Measurements from ENCODE around the gene OR5A1. TPM values are rescaled to one million over a fixed set of nuclear protein-coding genes. Genes with fewer than 3 reads are reported as not detected.
A peak's percentile ranks its signal among the peaks of the same experiment; 100 is the strongest.

Gene OR5A1
- total and polyA plus RNA-seq, 4 donors, result not detected

DNA sequence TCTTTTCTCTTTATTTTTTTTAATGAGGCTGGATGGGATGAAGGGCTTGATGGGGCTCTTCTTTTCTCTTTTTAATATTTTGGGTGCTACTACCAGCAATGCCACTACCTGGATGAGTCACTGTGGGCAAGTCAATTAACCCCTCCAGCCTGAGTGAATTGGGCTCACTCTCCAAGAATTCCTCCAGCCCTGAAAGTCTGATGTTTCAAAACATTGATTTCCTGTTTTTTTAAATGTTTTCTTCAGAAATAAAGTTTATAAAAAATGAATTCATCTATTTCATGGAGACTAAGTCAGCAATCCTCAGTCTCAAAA, 9.2 kb upstream of the OR5A1 start:
- no peaks in the 10 kb centered on the region for H3K4me1 ChIP-seq (ENCODE audit: control insufficient read depth in 4 of 4, insufficient read depth in 4 of 4, low read length in 3 of 4)
- TF ChIP-seq FOXA1 (IDR thresholded peaks at IDR 0.05) (no peak), SP1 (IDR thresholded peaks at IDR 0.05) (no peak), FOXA2 (IDR thresholded peaks at IDR 0.05) (no peak), NR2F2 (IDR thresholded peaks at IDR 0.05) (no peak), RXRA (IDR thresholded peaks at IDR 0.05) (no peak), HNF4A (conservative IDR thresholded peaks at IDR 0.05) (no peak), YY1 (IDR thresholded peaks at IDR 0.05) (no peak), ATF3 (IDR thresholded peaks at IDR 0.05) (no peak), HNF4G (IDR thresholded peaks at IDR 0.05) (no peak), EGR1 (IDR thresholded peaks at IDR 0.05; ENCODE audit: low read depth in 2 of 2) (no peak), TAF1 (conservative IDR thresholded peaks at IDR 0.05) (no peak), RAD21 (IDR thresholded peaks at IDR 0.05) (no peak)
- TF ChIP-seq, protein P1, sequence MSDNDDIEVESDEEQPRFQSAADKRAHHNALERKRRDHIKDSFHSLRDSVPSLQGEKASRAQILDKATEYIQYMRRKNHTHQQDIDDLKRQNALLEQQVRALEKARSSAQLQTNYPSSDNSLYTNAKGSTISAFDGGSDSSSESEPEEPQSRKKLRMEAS (IDR thresholded peaks at IDR 0.05), result no peak
- TF ChIP-seq, protein P2, sequence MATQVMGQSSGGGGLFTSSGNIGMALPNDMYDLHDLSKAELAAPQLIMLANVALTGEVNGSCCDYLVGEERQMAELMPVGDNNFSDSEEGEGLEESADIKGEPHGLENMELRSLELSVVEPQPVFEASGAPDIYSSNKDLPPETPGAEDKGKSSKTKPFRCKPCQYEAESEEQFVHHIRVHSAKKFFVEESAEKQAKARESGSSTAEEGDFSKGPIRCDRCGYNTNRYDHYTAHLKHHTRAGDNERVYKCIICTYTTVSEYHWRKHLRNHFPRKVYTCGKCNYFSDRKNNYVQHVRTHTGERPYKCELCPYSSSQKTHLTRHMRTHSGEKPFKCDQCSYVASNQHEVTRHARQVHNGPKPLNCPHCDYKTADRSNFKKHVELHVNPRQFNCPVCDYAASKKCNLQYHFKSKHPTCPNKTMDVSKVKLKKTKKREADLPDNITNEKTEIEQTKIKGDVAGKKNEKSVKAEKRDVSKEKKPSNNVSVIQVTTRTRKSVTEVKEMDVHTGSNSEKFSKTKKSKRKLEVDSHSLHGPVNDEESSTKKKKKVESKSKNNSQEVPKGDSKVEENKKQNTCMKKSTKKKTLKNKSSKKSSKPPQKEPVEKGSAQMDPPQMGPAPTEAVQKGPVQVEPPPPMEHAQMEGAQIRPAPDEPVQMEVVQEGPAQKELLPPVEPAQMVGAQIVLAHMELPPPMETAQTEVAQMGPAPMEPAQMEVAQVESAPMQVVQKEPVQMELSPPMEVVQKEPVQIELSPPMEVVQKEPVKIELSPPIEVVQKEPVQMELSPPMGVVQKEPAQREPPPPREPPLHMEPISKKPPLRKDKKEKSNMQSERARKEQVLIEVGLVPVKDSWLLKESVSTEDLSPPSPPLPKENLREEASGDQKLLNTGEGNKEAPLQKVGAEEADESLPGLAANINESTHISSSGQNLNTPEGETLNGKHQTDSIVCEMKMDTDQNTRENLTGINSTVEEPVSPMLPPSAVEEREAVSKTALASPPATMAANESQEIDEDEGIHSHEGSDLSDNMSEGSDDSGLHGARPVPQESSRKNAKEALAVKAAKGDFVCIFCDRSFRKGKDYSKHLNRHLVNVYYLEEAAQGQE (IDR thresholded peaks at IDR 0.05), result no peak
- H3K27ac ChIP-seq (ENCODE audit: low read depth in 1 of 2, low read length in 2 of 2), result no peak overlapping the region
- no peaks in the 10 kb centered on the region for H3K36me3 ChIP-seq (ENCODE audit: control insufficient read depth in 4 of 4, insufficient read depth in 3 of 4, low read depth in 1 of 4, low read length in 3 of 4)
- H3K4me3 ChIP-seq (ENCODE audit: low read depth in 1 of 3, low read length in 3 of 3), result no peak overlapping the region
- H3K27me3 ChIP-seq (ENCODE audit: control insufficient read depth in 4 of 4, insufficient read depth in 4 of 4, low read length in 3 of 4), result no peaks in the 10 kb centered on the region
- no peaks in the 10 kb centered on the region for H3K9me3 ChIP-seq (ENCODE audit: control insufficient read depth in 4 of 4, low read length in 3 of 4)
- no peak overlapping the region for H3K9ac ChIP-seq (ENCODE audit: low read depth in 1 of 2, low read length in 2 of 2)
- no peak for DNase-seq (ENCODE audit: low spot score)

DNA sequence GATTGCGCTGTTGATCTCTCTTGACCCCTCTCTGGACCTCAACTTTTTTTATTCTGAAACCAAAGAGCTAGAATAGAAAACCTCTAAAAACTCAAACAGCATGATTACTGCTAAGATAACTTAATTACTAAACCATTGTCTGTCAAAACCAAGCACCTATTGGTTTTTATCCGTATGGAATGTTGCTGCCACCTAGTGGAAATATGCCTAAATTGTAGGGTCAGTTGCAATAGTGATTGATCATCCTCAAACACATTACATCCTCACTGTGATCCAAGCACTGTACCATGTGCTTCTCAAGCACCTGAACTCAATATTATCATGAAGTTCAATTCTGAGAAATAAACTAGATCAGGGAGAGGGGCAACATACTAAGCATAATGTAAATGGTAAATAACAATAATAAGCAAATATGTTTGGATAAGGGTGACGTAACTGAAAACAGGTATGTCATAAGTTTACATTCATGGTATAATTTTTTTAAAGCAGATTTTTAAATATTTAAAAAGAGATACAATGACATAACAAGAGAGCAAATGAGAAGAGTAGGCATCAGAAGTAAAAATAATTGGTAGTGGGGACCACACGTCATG, 6.2 kb upstream of the OR5A1 start:
- TF ChIP-seq CTCF (IDR thresholded peaks at IDR 0.05; ENCODE audit: low read depth, low read length, missing input control) (peak; percentile 94), RAD21 (IDR thresholded peaks at IDR 0.05) (peak; percentile 98 to 99), JUND (IDR thresholded peaks at IDR 0.05) (no peak), SP1 (IDR thresholded peaks at IDR 0.05) (no peak)
- WGBS, result 67% methylated on average over 4 of the region's 4 CpGs
- DNase-seq (ENCODE audit: low spot score), result no peak
- Histone ChIP-seq H3K4me3 (ENCODE audit: low read depth in 1 of 3, low read length in 3 of 3) (no peak overlapping the region), H3K9ac (ENCODE audit: low read depth in 1 of 2, low read length in 2 of 2) (no peak overlapping the region), H3K27ac (ENCODE audit: low read depth in 1 of 2, low read length in 2 of 2) (no peak overlapping the region), H3K27me3 (ENCODE audit: control insufficient read depth in 4 of 4, insufficient read depth in 4 of 4, low read length in 3 of 4) (no peaks in the 10 kb centered on the region), H3K9me3 (ENCODE audit: control insufficient read depth in 4 of 4, low read length in 3 of 4) (no peaks in the 10 kb centered on the region), H3K4me1 (ENCODE audit: control insufficient read depth in 4 of 4, insufficient read depth in 4 of 4, low read length in 3 of 4) (no peaks in the 10 kb centered on the region), H3K36me3 (ENCODE audit: control insufficient read depth in 4 of 4, insufficient read depth in 3 of 4, low read depth in 1 of 4, low read length in 3 of 4) (no peaks in the 10 kb centered on the region)

Data from liver (tissue), 9 donors.